ENCODE measurements around the gene GDF9.
"Not testable (repeated sequence)": the region's sequence is repeated elsewhere in the genome, so short reads cannot be mapped to it uniquely, and the experiment has no call there.

Gene GDF9

DNA sequence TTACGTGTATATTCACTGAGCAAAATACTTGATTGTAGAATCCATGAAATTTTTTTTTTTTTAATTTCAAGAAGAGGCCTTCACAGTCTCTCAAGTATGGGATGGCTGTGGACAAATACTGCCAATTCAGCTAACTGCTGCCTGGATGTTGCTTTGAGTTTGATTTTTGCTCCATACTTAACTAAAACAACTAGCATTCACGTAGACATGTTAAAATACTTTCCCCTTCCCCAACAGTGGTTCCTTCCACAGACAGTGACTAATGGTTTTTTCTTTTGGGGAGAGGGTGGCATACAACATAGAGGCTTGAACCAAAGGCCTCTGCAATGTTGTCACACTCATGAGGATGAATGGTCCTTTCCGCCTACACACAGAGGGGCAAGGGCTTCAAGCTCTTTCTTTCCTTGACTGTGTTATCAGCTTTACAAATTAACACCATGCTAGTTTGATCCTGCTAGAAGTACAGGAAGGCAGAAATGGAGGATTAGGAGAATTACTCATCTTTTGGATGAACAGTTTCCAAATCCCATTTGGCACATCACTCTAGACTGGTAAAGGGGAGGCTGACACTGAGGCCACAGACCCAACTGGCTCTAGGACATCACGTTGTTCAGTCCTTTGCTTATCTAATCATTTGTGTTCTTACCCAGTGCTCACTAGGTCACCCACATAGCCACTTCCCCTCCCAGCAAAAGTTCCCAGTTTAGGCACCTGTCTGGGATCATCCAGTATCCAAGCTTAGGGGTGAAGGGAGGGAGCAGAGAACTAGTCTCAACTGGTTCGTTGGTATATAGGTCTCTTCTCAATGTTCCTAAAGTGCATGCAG lies 5.4 kb upstream of the GDF9 start:
- DNase-seq: no peak

- DNase-seq: no peak
Measured at GRCh38 chr5:132870801-132871200, 4.5 kb upstream of the GDF9 start.

GRCh38 chr5:132868754-132869153 lies 2.5 kb upstream of the GDF9 start:
- no peak for DNase-seq

DNA sequence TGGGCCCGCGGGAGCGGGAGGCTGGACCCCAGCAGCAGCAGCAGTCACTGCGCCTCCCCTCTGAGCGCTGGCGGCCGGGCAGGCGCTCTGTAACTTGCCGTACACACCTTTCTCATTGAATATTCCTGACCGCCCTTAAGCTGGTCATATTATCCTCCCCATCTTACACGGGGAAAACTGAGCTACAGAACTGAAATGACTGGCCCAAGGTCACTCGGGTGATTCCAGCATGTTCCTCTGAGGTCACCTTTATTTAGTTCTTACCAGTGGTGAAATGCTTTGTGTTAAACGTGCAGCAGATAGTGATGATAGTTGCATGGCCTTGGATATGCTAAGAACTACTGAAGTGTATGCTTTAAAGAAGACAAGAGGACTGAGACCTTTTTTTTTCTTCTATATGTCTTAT lies 780 bp upstream of the GDF9 start:
- no peak for DNase-seq

GRCh38 chr5:132865668-132866341 lies 464 bp downstream of the GDF9 start:
- DNase-seq: no peak

GRCh38 chr5:132860742-132861141 lies 5.5 kb downstream of the GDF9 start:
- DNase-seq: no peak

DNA sequence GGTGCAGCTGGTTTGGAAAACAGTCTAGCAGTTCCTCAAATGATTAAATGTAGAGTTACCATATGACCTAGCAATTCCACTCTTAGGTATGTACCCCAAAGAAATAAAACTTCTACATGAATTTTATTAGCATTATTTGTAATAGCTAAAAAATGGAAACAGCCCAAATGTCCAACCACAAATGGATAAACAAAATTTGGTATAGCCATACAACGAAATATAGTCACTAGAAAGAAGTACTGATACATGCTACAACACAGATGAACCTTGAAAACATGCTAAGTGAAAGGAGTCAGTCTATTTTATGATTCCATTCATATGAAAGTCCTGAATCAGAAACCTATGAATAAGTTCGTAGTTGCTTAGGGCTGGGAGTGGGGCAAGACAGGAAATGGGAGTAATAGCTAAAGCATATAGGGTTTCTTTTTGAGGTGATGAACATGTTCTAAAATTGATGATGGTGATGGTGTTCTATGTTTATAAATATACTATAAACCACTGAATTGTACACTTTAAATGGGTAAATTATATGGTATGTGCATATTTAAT lies 6.3 kb downstream of the GDF9 start:
- DNase-seq: no peak

DNA sequence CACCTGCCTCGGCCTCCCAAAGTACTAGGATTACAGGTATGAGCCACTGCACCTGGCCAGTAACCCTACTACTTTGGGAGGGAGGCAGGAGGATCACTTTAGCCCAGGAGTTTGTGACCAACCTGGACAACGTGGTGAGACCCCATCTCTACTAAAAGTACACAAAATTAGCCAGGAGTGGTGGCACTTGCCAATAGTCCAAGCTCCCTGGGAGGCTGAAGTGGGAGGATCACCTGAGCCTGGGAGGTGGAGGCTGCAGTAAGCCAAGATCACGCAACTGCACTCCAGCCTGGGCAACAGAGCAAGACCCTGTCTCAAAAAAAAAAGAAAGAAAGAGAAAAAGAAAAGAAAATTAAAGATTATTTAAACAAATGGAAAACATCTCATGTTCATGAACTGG lies 10.3 kb downstream of the GDF9 start:
- DNase-seq: no peak

- DNase-seq: not testable (repeated sequence)
Measured at GRCh38 chr5:132854992-132855391, 11.3 kb downstream of the GDF9 start.

GRCh38 chr5:132854301-132854700 lies 12.0 kb downstream of the GDF9 start:
- DNase-seq: no peak

GRCh38 chr5:132853790-132854189 lies 12.5 kb downstream of the GDF9 start:
- DNase-seq: no peak

DNA sequence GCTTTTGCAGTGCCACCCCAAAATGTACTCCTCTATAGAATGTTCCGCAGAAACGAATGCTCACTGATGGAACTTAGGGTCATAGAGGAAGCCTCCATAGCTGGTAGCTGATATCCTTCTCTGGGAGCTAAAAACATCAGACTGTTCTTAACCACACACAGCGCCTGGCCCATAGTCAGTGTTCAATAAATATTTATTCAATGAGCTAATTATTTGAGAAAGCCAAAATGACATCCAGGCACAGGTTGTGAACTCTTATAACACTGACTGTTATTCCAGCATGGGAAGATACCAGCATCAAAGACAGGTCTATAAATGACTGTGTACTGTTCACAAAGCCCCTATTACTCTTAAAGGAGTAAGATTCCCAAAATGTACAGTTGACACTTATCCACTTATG lies 12.9 kb downstream of the GDF9 start:
- no peak for DNase-seq

DNA sequence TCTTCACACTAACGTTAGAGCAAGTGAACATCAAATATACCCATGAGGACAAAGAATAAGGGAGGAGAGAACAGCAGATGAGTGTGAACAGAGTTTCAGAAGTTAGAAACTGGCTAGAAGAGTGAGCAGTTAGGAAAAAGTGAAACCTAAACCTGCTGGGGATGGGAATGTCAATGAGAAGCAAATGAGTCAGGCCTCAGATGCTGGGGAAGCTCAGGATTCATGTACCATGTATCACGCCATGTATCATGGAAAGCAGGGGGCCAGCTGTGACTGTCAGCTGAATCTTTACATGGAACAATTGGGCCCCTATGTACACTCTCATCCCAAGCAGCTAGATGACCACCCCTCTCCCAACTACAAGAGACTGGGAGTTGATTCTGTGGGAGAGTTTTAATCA lies 16.2 kb downstream of the GDF9 start:
- no peak for DNase-seq

DNA sequence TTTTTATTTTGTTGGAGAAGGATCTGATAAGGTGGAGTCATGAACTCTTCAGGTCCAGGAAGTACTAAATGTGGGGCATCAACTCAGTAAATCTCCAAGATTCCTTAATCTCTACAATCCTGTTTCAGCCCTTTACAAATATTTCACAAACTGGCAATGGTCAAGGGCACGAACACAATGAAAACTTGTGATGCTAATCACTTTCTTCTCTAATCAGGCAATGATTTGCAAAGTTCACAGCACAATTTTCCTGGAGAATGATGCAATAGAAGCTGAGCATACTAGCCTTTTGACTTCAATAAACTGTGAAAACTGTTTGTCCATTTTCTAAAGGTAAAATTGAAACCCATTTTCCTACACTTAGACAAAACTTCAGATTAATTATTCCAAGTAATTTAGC lies 16.9 kb downstream of the GDF9 start:
- DNase-seq: no peak

GRCh38 chr5:132848270-132848669 lies 18.0 kb downstream of the GDF9 start:
- DNase-seq: no peak

DNA sequence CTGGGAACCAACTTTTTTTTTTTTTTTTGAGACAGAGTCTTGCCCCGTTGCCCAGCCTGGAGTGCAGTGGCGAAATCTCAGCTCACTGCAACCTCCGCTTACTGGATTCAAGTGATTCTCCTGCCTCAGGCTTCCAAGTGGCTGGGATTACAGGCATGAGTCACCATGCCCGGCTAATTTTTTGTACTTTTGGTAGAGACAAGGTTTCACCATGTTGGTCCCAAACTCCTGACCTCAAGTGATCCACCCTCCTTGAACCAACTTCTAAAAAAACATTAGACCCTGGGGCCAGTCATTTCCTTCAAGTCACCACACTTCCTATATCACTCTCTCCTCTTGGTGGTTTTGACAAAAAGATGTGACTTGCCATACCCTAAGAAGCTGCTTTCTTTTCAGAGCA lies 25.0 kb downstream of the GDF9 start:
- no peak for DNase-seq

- DNase-seq: no peak
Measured at GRCh38 chr5:132840896-132841295, 25.4 kb downstream of the GDF9 start.

DNA sequence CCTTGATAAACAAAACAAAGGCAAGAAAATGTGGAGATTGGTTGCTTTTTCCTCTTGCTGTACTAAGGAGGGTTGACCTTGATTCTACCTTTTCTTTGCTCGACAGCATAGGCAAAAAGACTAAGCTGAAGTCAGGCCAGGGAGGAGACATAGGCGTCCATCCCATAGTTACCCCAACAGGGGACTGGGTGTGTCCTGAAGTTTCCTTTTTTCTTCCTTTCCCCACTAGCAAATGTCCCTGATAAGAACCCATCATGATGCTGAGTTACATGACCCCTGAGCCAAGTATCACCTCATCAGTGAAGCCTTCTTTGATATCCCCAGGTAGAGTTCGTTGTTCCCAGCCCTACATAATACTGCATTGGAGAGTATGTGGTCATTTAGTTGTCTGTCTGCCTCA lies 26.0 kb downstream of the GDF9 start:
- DNase-seq: no peak

GRCh38 chr5:132839426-132840301 lies 26.6 kb downstream of the GDF9 start:
- DNase-seq: no peak

DNA sequence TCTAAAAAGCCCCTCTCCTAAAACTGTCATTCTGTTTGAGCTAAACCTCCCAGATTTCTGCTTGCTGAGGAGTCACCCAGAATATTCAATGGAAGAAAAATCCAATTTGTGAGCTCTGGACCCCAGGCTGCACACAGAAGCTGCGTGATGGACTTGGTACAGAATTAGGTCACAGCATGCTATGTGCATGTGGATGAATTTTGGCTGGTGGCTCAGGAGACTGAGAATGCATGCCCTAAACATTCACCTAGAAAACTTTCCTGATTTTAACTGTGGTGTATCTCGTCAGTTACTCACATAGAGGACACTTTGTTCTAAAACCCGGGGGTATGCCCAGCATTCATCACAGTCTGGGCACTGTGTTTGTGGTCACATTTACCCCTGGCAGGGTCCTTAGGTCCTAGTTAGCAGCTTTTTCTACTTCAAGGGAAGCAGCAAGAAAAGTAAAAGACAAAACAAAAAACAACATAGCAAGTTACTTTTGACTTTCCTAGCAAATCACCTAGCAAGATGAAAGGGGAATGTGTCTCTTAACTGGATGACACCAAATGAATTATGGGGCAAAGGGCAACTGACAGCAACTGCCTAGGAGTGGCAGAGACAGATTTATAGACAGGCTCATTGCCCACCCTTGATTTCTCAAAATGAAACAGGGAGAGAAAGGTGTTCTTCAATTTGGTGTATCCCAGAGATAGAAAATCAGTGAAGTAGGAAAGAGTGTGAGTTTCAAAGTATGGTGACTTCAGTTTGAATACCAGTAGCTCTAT lies 27.6 kb downstream of the GDF9 start:
- no peak for DNase-seq

GRCh38 chr5:132837868-132838267 lies 28.4 kb downstream of the GDF9 start:
- DNase-seq: no peak

DNA sequence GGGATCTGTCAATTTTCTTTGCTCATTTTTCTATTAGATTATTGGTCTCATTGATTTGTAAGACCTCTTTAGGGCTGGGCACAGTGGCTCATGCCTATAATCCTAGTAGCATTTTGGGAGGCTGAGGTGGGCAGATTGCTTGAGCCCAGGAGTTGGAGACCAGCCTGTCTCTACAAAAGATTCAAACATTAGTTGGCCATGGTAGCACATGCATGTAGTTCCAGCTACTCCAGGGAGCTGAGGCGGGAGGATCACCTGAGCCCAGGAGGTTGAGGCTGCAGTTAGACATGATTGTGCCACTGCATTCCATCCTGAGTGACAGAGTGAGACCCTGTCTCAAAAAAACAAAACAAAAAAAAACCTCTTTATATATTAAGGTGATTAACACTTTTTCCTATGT lies 29.4 kb downstream of the GDF9 start:
- no peak for DNase-seq

Measured in central memory CD4-positive, alpha-beta T cell (primary cell).